T-helper 1 cell treated with Interleukin-12 subunit alpha and Interleukin-12 subunit beta and Interleukin-4 antibody, amounts not matched to agents 30 ng/mL and 1 ng/mL, for 36 hours (primary cell): Measurements from ENCODE around the gene KRT76. TPM values are rescaled to one million over a fixed set of nuclear protein-coding genes. Genes with fewer than 3 reads are reported as not detected.
"Not testable (repeated sequence)": the region's sequence is repeated elsewhere in the genome, so short reads cannot be mapped to it uniquely, and the experiment has no call there.

Experiments
- intact Hi-C: fragments of 100-400 bp; cut with micrococcal nuclease; formaldehyde crosslinking; loops from one replicate; pipeline ENCODE4 v1.15.1; 2024
- total RNA-seq: library from RNA; stranded (reverse); gene quantifications from 2 replicates; pipeline ENCODE4 v1.2.3, GENCODE V29; 2022

KRT76 gene
- total RNA-seq, 1 donor from 2014 or later, result not detected

DNA sequence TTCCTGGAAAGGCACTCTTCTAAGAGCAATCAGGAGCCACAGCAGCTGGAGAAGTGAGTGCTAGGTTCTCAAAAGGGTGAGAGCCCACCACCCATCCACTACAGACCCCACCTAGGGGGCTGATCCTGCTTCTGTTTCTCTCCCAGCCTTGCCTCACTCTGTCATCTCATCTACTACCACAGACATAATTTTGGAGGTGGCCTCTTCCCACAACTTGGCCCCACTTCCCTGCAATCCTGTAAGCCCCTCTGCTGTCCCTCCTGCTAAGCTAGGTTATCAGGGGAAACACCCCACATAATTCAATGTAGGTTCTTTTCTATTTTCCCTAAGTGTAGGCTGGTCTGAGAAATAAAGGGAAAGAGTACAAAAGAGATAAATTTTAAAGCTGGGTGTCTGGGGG lies 16.5 kb downstream of the KRT76 start:
- intact Hi-C loops, result no loop called here

GRCh38 chr12:52759695-52760094 lies 17.4 kb downstream of the KRT76 start:
- intact Hi-C loops, result no loop called here

GRCh38 chr12:52759218-52759617 lies 17.9 kb downstream of the KRT76 start:
- intact Hi-C loops, result no loop called here

DNA sequence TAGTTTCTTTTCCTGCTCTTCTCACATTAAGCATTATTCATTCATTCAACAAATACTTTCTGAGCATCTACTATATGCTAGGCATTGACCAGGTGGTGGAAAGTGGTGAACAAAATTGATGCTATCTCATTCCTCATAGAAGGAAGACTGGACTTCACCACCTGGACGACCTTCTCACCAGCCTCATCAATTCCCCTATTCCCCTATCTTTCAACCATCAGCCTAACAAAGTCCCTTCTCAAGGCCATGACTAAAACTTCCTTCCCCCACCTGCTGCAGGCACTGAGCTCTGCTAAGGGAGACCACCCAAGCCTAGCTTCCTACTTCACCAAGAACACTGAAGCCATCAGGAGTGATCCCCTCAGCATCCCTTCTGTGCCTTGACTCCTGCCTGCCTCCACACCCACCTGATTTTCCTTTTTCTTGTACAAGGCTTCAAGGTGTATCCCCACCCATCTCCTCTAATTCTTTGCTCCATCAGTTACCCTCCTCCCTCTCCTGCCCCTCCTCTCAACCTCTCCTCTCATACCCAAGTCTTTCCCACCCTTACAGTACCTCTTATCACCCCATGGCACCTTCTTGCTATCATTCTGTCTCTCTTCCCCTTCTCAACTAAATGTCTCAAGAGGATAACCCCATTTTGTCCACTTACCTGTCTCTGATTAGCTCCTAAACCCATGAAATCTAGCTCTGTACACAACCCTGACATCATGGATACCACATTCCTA lies 19.5 kb downstream of the KRT76 start:
- intact Hi-C loops, result no loop called here

GRCh38 chr12:52756281-52756960 lies 20.7 kb downstream of the KRT76 start:
- intact Hi-C loops, result no loop called here

DNA sequence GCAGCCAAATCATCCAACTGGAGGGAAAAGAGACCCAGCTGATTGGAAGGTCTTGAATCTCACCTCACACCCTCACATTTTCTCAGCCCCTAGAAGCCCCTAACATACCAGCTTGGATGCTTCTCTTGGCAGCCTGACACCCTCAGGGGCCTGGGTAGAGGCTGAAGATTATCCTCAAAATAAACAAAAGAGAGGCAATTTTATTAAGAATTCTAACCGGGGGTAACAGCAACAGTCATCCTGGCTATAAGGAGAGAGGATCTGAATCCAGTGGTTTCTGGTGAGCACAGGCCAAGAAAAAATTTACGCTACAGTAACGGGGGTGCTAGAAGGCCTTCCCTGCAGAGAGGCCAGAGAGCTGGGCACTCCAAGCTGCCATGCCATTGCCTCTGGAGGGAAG lies 21.6 kb downstream of the KRT76 start:
- intact Hi-C loops, result no loop called here

GRCh38 chr12:52754135-52754534 lies 23.0 kb downstream of the KRT76 start:
- intact Hi-C loops, result no loop called here

DNA sequence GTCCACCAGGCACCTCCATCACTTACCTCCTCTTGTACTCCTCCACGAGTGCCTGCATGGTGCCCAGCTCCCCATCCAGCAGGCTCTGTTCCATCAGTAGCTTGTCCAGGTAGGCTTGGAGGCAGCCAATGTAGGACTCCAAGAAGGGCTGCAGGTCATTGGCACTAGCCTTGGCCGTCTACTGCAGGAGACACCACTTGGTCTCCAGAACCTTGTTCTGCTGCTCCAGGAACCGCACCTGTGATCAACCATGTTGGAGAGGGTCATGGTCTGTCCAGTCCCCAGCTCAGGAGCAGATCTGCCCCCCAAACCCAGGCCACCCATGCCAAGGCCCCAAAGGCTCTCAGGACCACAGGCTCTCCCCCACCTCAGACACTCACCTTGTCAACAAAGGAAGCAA lies 23.9 kb downstream of the KRT76 start:
- intact Hi-C loops, result no loop called here

GRCh38 chr12:52752516-52752915 lies 24.6 kb downstream of the KRT76 start:
- intact Hi-C loops, result no loop called here

DNA sequence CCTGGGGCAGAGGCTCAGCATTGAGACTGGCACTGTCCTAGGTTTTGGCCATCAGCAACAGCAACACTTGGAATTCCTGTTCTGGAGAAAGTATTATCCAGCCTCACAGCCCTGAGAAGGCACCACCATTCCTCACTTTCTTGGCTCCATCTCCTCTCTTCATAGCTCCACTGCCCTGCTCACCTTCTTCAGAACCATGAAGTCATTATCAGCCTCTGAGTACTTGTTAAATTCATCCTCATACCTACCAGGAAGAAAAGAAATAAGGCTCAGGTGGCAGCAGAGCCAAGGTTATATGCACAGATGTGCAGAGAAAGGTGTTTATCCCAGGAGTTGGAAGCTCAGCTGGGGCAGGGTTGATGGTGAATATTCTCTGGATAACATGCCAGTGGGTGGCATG lies 25.4 kb downstream of the KRT76 start:
- intact Hi-C loops, result no loop called here

DNA sequence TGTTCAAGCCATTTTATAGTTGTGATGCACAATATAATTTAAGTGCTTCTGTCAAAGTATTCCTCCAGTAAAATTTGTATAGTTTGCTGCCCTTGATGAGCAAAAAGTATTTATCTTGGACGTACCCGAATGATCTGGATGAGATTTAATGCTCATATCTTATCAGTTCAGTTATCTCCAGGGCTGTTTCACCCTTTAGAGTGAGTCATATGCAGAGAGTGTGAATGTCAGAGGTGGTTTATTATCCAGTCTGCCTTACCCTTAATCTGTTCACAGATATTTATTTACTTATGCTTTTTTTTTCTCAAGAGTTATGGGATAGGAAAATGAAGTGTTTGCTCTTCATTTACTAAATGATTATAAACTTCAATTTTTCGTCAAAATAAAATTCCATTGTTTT lies 26.6 kb downstream of the KRT76 start:
- intact Hi-C loops, result not testable (repeated sequence)

- intact Hi-C loops, result no loop called here
Observed at GRCh38 chr12:52749827-52750226, 27.3 kb downstream of the KRT76 start.

DNA sequence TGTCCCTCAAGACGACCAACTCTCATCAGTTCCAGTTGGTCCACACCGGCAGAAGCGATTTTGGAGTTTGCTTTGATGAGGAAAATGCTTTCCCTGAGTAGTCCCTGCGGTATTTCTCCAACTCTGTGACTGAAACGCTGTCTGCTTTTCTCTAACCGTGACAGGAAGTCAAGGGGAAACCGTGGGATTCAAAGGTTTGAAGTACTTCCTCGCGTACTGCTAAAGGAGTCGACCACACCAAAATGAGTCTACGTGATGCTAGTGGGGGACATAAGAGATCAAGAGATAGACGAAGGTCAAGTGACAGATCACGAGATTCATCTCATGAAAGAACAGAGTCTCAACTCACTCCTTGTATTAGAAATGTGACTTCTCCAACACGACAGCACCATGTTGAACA lies 28.6 kb downstream of the KRT76 start:
- intact Hi-C loops, result no loop called here

GRCh38 chr12:52745554-52745953 lies 31.6 kb downstream of the KRT76 start:
- intact Hi-C loops, result no loop called here

- intact Hi-C loops, result no loop called here
Observed at GRCh38 chr12:52744493-52745156, 32.5 kb downstream of the KRT76 start.

GRCh38 chr12:52742822-52743457 lies 34.2 kb downstream of the KRT76 start:
- intact Hi-C loops, result no loop called here

- intact Hi-C loops, result no loop called here
Observed at GRCh38 chr12:52742196-52742580, 35.0 kb downstream of the KRT76 start.

GRCh38 chr12:52741375-52742195 lies 35.6 kb downstream of the KRT76 start:
- intact Hi-C loops, result loop anchor here (1.0 kb wide), 2 partner anchors 131 to 158 kb away; no protein-coding TSS in a partner anchor

DNA sequence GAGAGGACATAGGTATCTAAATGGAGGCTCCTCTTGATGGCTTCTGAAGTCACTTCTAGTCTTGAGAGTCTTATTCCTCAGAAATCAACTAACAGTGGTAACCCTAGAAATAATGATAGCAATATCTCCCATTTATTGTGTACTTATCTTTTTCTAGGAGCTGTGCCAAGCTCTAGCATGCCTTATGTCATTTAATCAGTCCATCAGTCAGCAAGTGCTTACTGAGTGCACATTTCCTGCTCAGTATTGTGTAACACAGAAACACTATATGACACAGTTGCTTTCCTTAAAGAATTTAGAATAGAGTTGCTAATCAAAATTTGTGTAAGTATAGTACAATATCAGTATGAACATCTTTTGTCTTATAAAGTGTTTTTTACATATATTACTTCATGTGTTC lies 36.6 kb downstream of the KRT76 start:
- intact Hi-C loops, result no loop called here

- intact Hi-C loops, result no loop called here
Observed at GRCh38 chr12:52739963-52740362, 37.2 kb downstream of the KRT76 start.
